Measurements from ENCODE around the gene GALK1.
A peak's percentile ranks its signal among the peaks of the same experiment; 100 is the strongest.

Gene GALK1

GRCh38 chr17:75736173-75736835 is 28.7 kb downstream of the GALK1 start:
- no peak overlapping the region for H3K4me3 ChIP-seq (ENCODE audit: insufficient read depth, low read length, poor library complexity, severe bottlenecking)
- H4K20me1 ChIP-seq (ENCODE audit: low read depth, low read length) = no peaks in the 10 kb centered on the region
- no peaks in the 10 kb centered on the region for H3K9me3 ChIP-seq (ENCODE audit: insufficient read depth, low read length)
- no peaks in the 10 kb centered on the region for H3K36me3 ChIP-seq (ENCODE audit: low read length)
- H2AFZ ChIP-seq (ENCODE audit: low read depth, low read length, severe bottlenecking) = no peak overlapping the region
- TF ChIP-seq EZH2phosphoT487 (conservative IDR thresholded peaks at IDR 0.05; ENCODE audit: low read length) = no peak
- TF ChIP-seq, protein P1, sequence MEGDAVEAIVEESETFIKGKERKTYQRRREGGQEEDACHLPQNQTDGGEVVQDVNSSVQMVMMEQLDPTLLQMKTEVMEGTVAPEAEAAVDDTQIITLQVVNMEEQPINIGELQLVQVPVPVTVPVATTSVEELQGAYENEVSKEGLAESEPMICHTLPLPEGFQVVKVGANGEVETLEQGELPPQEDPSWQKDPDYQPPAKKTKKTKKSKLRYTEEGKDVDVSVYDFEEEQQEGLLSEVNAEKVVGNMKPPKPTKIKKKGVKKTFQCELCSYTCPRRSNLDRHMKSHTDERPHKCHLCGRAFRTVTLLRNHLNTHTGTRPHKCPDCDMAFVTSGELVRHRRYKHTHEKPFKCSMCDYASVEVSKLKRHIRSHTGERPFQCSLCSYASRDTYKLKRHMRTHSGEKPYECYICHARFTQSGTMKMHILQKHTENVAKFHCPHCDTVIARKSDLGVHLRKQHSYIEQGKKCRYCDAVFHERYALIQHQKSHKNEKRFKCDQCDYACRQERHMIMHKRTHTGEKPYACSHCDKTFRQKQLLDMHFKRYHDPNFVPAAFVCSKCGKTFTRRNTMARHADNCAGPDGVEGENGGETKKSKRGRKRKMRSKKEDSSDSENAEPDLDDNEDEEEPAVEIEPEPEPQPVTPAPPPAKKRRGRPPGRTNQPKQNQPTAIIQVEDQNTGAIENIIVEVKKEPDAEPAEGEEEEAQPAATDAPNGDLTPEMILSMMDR (IDR thresholded peaks at IDR 0.05; ENCODE audit: insufficient read depth, low read length, poor library complexity, severe bottlenecking) = no peak
- no peaks in the 10 kb centered on the region for H3K79me2 ChIP-seq (ENCODE audit: insufficient read depth, low read length)
- H3K9me2 ChIP-seq (replicated peaks; ENCODE audit: insufficient read depth, low read length) = no peaks in the 10 kb centered on the region
- no peaks in the 10 kb centered on the region for H3F3A ChIP-seq (ENCODE audit: insufficient read depth)
- H3K9ac ChIP-seq (ENCODE audit: low read length) = no peak overlapping the region
- no peaks in the 10 kb centered on the region for H3K27me3 ChIP-seq (ENCODE audit: low read length)
- no peak overlapping the region for H3K27ac ChIP-seq (ENCODE audit: low read depth, low read length)
- H3K4me2 ChIP-seq (ENCODE audit: low read depth, low read length, poor library complexity, severe bottlenecking) = no peak overlapping the region

- Histone ChIP-seq H3K79me2 (ENCODE audit: insufficient read depth, low read length) (no peaks in the 10 kb centered on the region), H3K36me3 (ENCODE audit: low read length) (no peaks in the 10 kb centered on the region), H3F3A (ENCODE audit: insufficient read depth) (no peaks in the 10 kb centered on the region), H3K9me3 (ENCODE audit: insufficient read depth, low read length) (no peaks in the 10 kb centered on the region), H3K4me2 (ENCODE audit: low read depth, low read length, poor library complexity, severe bottlenecking) (peak overlapping the region; percentile 38), H3K27me3 (ENCODE audit: low read length) (no peaks in the 10 kb centered on the region), H4K20me1 (ENCODE audit: low read depth, low read length) (no peaks in the 10 kb centered on the region), H3K4me3 (ENCODE audit: insufficient read depth, low read length, poor library complexity, severe bottlenecking) (no peak overlapping the region), H3K27ac (ENCODE audit: low read depth, low read length) (no peak overlapping the region), H3K9me2 (replicated peaks; ENCODE audit: insufficient read depth, low read length) (no peaks in the 10 kb centered on the region), H3K9ac (ENCODE audit: low read length) (no peak overlapping the region), H2AFZ (ENCODE audit: low read depth, low read length, severe bottlenecking) (no peak overlapping the region)
- TF ChIP-seq, protein P1 (IDR thresholded peaks at IDR 0.05; ENCODE audit: insufficient read depth, low read length, poor library complexity, severe bottlenecking) = no peak
- TF ChIP-seq EZH2phosphoT487 (conservative IDR thresholded peaks at IDR 0.05; ENCODE audit: low read length) = no peak
Measured at GRCh38 chr17:75734674-75735294, 30.2 kb downstream of the GALK1 start.

GRCh38 chr17:75733471-75733870 is 31.5 kb downstream of the GALK1 start:
- no peaks in the 10 kb centered on the region for H3K27me3 ChIP-seq (ENCODE audit: low read length)

More at GRCh38 chr17:75733471-75733870, 31.5 kb downstream of the GALK1 start:
- Histone ChIP-seq H3K4me2 (ENCODE audit: low read depth, low read length, poor library complexity, severe bottlenecking) (no peak overlapping the region), H3K27ac (ENCODE audit: low read depth, low read length) (no peak overlapping the region), H3K36me3 (ENCODE audit: low read length) (no peaks in the 10 kb centered on the region), H2AFZ (ENCODE audit: low read depth, low read length, severe bottlenecking) (no peak overlapping the region), H3K9me3 (ENCODE audit: insufficient read depth, low read length) (no peaks in the 10 kb centered on the region), H3K9me2 (replicated peaks; ENCODE audit: insufficient read depth, low read length) (no peaks in the 10 kb centered on the region), H3K4me3 (ENCODE audit: insufficient read depth, low read length, poor library complexity, severe bottlenecking) (no peak overlapping the region), H3F3A (ENCODE audit: insufficient read depth) (no peaks in the 10 kb centered on the region), H4K20me1 (ENCODE audit: low read depth, low read length) (no peaks in the 10 kb centered on the region), H3K79me2 (ENCODE audit: insufficient read depth, low read length) (no peaks in the 10 kb centered on the region), H3K9ac (ENCODE audit: low read length) (no peak overlapping the region)
- TF ChIP-seq EZH2phosphoT487 (conservative IDR thresholded peaks at IDR 0.05; ENCODE audit: low read length) = no peak
- TF ChIP-seq, protein P1 (IDR thresholded peaks at IDR 0.05; ENCODE audit: insufficient read depth, low read length, poor library complexity, severe bottlenecking) = no peak

Data from SU-DHL-6 (cell line).